Measurements from ENCODE around the gene GPR153. TPM values are rescaled to one million over a fixed set of nuclear protein-coding genes. Genes with fewer than 3 reads are reported as not detected.

GPR153 gene
- total RNA-seq, 5 donors from 2014 or later (not counting 1 experiment from before 2014, with no cell fraction given): 0.35 to 2.7 (median 0.72) TPM

DNA sequence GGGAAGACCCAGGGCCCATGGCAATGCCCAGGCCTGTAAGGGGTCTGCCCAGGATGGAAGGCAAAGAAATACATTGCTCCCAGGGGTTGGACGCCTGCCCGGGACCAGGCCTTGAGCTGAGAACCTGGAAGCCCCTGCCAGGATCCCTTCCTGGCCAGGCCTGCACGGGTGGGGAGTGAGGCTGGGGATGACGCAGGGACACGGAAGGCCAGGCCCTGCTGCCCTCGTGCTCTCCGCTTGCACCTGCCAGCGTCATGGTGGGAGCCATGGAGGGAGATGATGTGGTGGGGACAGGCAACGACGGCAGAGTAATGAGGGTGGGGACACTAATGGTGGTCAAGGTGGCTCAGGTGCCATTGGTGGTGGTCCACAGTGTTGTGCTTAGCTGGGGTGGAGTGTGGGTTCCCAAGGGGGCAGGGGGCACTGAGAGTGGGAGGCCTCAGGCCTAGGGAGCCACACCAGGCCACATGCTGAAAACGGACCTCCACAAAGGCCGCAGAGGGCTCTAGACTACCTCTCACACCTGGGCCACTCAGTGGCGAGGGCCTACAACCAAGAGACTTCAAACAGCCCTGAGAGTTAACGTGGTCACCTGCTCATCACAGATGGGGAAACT is 12.6 kb downstream of the GPR153 start:
- POLR2A ChIA-PET: interaction anchor here in 1 of 2 donors (0.6 kb wide), 1 partner anchor 218 kb away, joined by 3 read pairs; the partner anchor contains the start of gene TNFRSF25

DNA sequence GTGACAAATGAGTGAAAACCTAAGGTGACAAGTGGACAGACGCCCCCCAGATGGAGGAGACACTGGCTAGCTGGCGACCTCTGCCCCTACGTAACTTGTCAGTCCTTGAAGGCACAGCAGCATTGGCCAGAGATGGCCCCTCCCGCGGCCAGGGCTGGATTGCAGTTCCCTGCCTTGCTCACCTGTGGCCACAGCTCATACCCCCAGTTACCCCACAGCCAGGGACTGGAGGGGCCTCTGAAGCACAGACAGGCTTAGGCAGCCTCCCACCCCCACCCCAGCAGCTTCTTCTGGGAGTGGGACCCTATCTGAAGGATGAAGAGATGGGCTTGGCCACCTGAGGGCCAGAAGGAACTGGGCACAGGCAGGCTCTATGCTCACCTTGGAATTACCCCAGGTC is 13.2 kb downstream of the GPR153 start:
- Mint-ChIP-seq H3K9me3 (no peaks in the 10 kb centered on the region), H3K36me3 (no peaks in the 10 kb centered on the region), H3K27ac (no peak overlapping the region), H3K4me3 (no peak overlapping the region), H3K4me1 (peaks cover 5 to 17% (median 10%) of the 10 kb centered on the region in 3 donors), H3K27me3 (peaks cover 32 to 72% of the 10 kb centered on the region in 2 donors)
- Histone ChIP-seq H3K4me3 (ENCODE audit: control insufficient read depth in 1 of 2, extremely low read depth in 1 of 2, low read length in 1 of 2) (no peak overlapping the region), H3K9me3 (no peaks in the 10 kb centered on the region), H3K36me3 (ENCODE audit: control insufficient read depth in 2 of 2, extremely low read depth in 1 of 2, insufficient read depth in 1 of 2, low read length in 1 of 2) (no peaks in the 10 kb centered on the region), H3K27ac (ENCODE audit: low read length) (no peak overlapping the region), H3K27me3 (replicated peaks in 1 of 2; ENCODE audit: control insufficient read depth in 2 of 2, extremely low read depth in 1 of 2, insufficient read depth in 2 of 2, low read length in 1 of 2) (peaks cover 14 to 87% of the 10 kb centered on the region in 2 experiments), H3K4me1 (ENCODE audit: control insufficient read depth in 1 of 2, extremely low read depth in 1 of 2, insufficient read depth in 2 of 2, low read length in 2 of 2) (peaks cover 2 to 31% of the 10 kb centered on the region in 2 experiments)
- ChIA-PET POLR2A (no interaction called here), CTCF (interaction anchor here (0.6 to 2.0 kb wide), 5 partner anchors 95 to 241 kb away, joined by 3 to 8 read pairs (median 4); no protein-coding TSS in a partner anchor)
- DNase-seq (no peak), ATAC-seq (replicated peaks in 1 of 4) (no peak)
- 51% methylated on average over 2 of the region's 5 CpGs for WGBS (ENCODE audit: insufficient coverage)

More for the DNA sequence above, 12.6 kb downstream of the GPR153 start:
- Histone ChIP-seq H3K9me3 (no peaks in the 10 kb centered on the region), H3K27me3 (replicated peaks in 1 of 2; ENCODE audit: control insufficient read depth in 2 of 2, extremely low read depth in 1 of 2, insufficient read depth in 2 of 2, low read length in 1 of 2) (peaks cover 10 to 83% of the 10 kb centered on the region in 2 experiments), H3K27ac (ENCODE audit: low read length) (no peak overlapping the region), H3K4me1 (ENCODE audit: control insufficient read depth in 1 of 2, extremely low read depth in 1 of 2, insufficient read depth in 2 of 2, low read length in 2 of 2) (peaks cover 2 to 31% of the 10 kb centered on the region in 2 experiments), H3K36me3 (ENCODE audit: control insufficient read depth in 2 of 2, extremely low read depth in 1 of 2, insufficient read depth in 1 of 2, low read length in 1 of 2) (no peaks in the 10 kb centered on the region), H3K4me3 (ENCODE audit: control insufficient read depth in 1 of 2, extremely low read depth in 1 of 2, low read length in 1 of 2) (no peak overlapping the region)
- 91% methylated on average over 11 of the region's 14 CpGs for WGBS (ENCODE audit: insufficient coverage)
- Mint-ChIP-seq H3K9me3 (no peaks in the 10 kb centered on the region), H3K27ac (no peak overlapping the region), H3K27me3 (peaks cover 32 to 71% of the 10 kb centered on the region in 2 donors), H3K4me3 (no peak overlapping the region), H3K36me3 (no peaks in the 10 kb centered on the region), H3K4me1 (peaks cover 5 to 17% (median 10%) of the 10 kb centered on the region in 3 donors)
- CTCF ChIA-PET: interaction anchor here (0.6 to 2.0 kb wide), 2 partner anchors 100 to 156 kb away, joined by 7 to 8 read pairs; no protein-coding TSS in a partner anchor
- ATAC-seq (replicated peaks in 1 of 4) (no peak), DNase-seq (no peak)

- H3K36me3 Mint-ChIP-seq: no peaks in the 10 kb centered on the region
- no peaks in the 10 kb centered on the region for H3K9me3 Mint-ChIP-seq
- WGBS (ENCODE audit: insufficient coverage): 8% methylated on average over 17 of the region's 30 CpGs
- H3K4me1 Mint-ChIP-seq: peaks cover 5 to 17% (median 10%) of the 10 kb centered on the region in 3 donors
- ATAC-seq (replicated peaks in 1 of 4) (peak; percentile 64 to 78 (median 73)), DNase-seq (peak; percentile 36 to 89 (median 71))
- Histone ChIP-seq H3K27ac (ENCODE audit: low read length) (no peak overlapping the region), H3K36me3 (ENCODE audit: control insufficient read depth in 2 of 2, extremely low read depth in 1 of 2, insufficient read depth in 1 of 2, low read length in 1 of 2) (no peaks in the 10 kb centered on the region), H3K27me3 (replicated peaks in 1 of 2; ENCODE audit: control insufficient read depth in 2 of 2, extremely low read depth in 1 of 2, insufficient read depth in 2 of 2, low read length in 1 of 2) (peaks cover 14 to 86% of the 10 kb centered on the region in 2 experiments), H3K4me1 (ENCODE audit: control insufficient read depth in 1 of 2, extremely low read depth in 1 of 2, insufficient read depth in 2 of 2, low read length in 2 of 2) (peaks cover 3 to 34% of the 10 kb centered on the region in 2 experiments), H3K4me3 (ENCODE audit: control insufficient read depth in 1 of 2, extremely low read depth in 1 of 2, low read length in 1 of 2) (no peak overlapping the region), H3K9me3 (no peaks in the 10 kb centered on the region)
- peak overlapping the region; percentile 49 to 78 (median 64) for H3K4me3 Mint-ChIP-seq
- CTCF ChIA-PET: interaction anchor here (0.5 to 2.0 kb wide), 11 partner anchors 96 to 295 kb away, joined by 3 to 8 read pairs (median 3); no protein-coding TSS in a partner anchor
- peak overlapping the region in 1 of 2 donors; percentile 63 for H3K27ac Mint-ChIP-seq
- POLR2A ChIA-PET: no interaction called here
- H3K27me3 Mint-ChIP-seq: peaks cover 32 to 65% of the 10 kb centered on the region in 2 donors
These were observed 14.1 kb downstream of the GPR153 start for GRCh38 chr1:6246497-6247467.

DNA sequence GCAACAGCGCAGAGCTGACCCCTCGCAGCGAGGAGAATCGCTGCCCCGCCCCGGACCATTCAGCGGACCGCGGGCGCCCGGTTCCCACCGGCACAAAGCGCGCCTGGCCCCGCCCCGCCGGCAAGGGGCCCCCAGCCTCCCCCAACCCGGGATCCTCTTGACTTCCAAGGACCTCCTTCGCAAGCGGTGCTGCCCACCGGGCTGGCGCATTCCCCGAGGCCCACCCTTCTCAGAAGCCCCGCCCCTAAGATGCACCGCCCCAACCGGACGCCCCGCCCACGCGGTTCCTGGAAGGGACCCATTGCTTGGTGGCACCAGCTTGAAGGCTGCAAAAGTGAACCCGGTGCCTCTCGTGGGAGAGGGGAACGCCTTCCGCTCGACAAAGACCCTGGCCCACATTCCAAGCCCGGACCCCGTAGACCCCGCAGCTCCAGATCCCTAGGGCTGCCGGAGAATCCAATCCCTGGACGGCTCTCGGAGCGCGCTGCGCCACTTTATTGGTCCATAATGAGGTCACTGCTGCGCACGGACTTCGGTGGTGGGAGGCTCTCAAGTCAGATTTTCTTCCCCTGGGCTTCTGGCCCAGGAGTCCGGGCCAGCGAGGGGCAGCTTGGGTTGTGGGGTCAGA is 14.9 kb downstream of the GPR153 start:
- 11% methylated on average over 48 of the region's 49 CpGs for WGBS (ENCODE audit: insufficient coverage)
- Histone ChIP-seq H3K9me3 (no peaks in the 10 kb centered on the region), H3K4me1 (ENCODE audit: control insufficient read depth in 1 of 2, extremely low read depth in 1 of 2, insufficient read depth in 2 of 2, low read length in 2 of 2) (peaks cover 3 to 38% of the 10 kb centered on the region in 2 experiments), H3K4me3 (ENCODE audit: control insufficient read depth in 1 of 2, extremely low read depth in 1 of 2, low read length in 1 of 2) (no peak overlapping the region), H3K27ac (ENCODE audit: low read length) (no peak overlapping the region), H3K27me3 (replicated peaks in 1 of 2; ENCODE audit: control insufficient read depth in 2 of 2, extremely low read depth in 1 of 2, insufficient read depth in 2 of 2, low read length in 1 of 2) (peaks cover 14 to 86% of the 10 kb centered on the region in 2 experiments), H3K36me3 (ENCODE audit: control insufficient read depth in 2 of 2, extremely low read depth in 1 of 2, insufficient read depth in 1 of 2, low read length in 1 of 2) (no peaks in the 10 kb centered on the region)
- Mint-ChIP-seq H3K27me3 (peaks cover 35 to 66% of the 10 kb centered on the region in 2 donors), H3K9me3 (no peaks in the 10 kb centered on the region), H3K4me3 (peak overlapping the region in 1 of 3 donors; percentile 78), H3K4me1 (peaks cover 13 to 24% (median 13%) of the 10 kb centered on the region in 3 donors), H3K27ac (no peak overlapping the region), H3K36me3 (no peaks in the 10 kb centered on the region)
- DNase-seq (peak in 13 of 35 experiments; percentile 18 to 51 (median 29)), ATAC-seq (replicated peaks in 1 of 4) (peak in 1 of 4 experiments; percentile 33)
- CTCF ChIA-PET: interaction anchor here (0.5 to 2.0 kb wide), 9 partner anchors 39 to 296 kb away, joined by 3 to 8 read pairs (median 4); no protein-coding TSS in a partner anchor
- POLR2A ChIA-PET: no interaction called here

GRCh38 chr1:6245086-6245868 is 15.6 kb downstream of the GPR153 start:
- peaks cover 18 to 88% of the 10 kb centered on the region in 2 experiments for H3K27me3 ChIP-seq (replicated peaks in 1 of 2; ENCODE audit: control insufficient read depth in 2 of 2, extremely low read depth in 1 of 2, insufficient read depth in 2 of 2, low read length in 1 of 2)

More at GRCh38 chr1:6245086-6245868, 15.6 kb downstream of the GPR153 start:
- ATAC-seq (replicated peaks in 1 of 4) (peak; percentile 70 to 79 (median 74)), DNase-seq (peak; percentile 45 to 90 (median 66))
- Mint-ChIP-seq H3K27me3 (peaks cover 32 to 65% of the 10 kb centered on the region in 2 donors), H3K9me3 (no peaks in the 10 kb centered on the region), H3K4me1 (peaks cover 13 to 24% (median 13%) of the 10 kb centered on the region in 3 donors), H3K36me3 (no peaks in the 10 kb centered on the region), H3K4me3 (peak overlapping the region in 1 of 3 donors; percentile 37), H3K27ac (no peak overlapping the region)
- Histone ChIP-seq H3K4me1 (ENCODE audit: control insufficient read depth in 1 of 2, extremely low read depth in 1 of 2, insufficient read depth in 2 of 2, low read length in 2 of 2) (peaks cover 3 to 38% of the 10 kb centered on the region in 2 experiments), H3K27ac (ENCODE audit: low read length) (no peak overlapping the region), H3K9me3 (no peaks in the 10 kb centered on the region), H3K36me3 (ENCODE audit: control insufficient read depth in 2 of 2, extremely low read depth in 1 of 2, insufficient read depth in 1 of 2, low read length in 1 of 2) (no peaks in the 10 kb centered on the region), H3K4me3 (ENCODE audit: control insufficient read depth in 1 of 2, extremely low read depth in 1 of 2, low read length in 1 of 2) (no peak overlapping the region)
- ChIA-PET CTCF (interaction anchor here (0.6 to 0.7 kb wide), 4 partner anchors 10 to 136 kb away, joined by 3 to 9 read pairs (median 4); partner anchors contain the start of gene ICMT (in 1 of the 2)), POLR2A (no interaction called here)
- WGBS (ENCODE audit: insufficient coverage): 2% methylated on average over 56 of the region's 79 CpGs

Measured in T-cell (primary cell).